Activated CD4-positive, CD25-positive, alpha-beta regulatory T cell treated with anti-CD3 and anti-CD28 coated beads, Interleukin-2, amount 50 U/mL, for 16 hours (primary cell): Measurements from ENCODE around the gene SDK1.

Experiments used
- DNase-seq: peaks from one replicate; pipeline ENCODE4 v3.0.0-alpha.2; 2020; ENCODE audit warnings: low read depth, low spot score

Gene SDK1

DNA sequence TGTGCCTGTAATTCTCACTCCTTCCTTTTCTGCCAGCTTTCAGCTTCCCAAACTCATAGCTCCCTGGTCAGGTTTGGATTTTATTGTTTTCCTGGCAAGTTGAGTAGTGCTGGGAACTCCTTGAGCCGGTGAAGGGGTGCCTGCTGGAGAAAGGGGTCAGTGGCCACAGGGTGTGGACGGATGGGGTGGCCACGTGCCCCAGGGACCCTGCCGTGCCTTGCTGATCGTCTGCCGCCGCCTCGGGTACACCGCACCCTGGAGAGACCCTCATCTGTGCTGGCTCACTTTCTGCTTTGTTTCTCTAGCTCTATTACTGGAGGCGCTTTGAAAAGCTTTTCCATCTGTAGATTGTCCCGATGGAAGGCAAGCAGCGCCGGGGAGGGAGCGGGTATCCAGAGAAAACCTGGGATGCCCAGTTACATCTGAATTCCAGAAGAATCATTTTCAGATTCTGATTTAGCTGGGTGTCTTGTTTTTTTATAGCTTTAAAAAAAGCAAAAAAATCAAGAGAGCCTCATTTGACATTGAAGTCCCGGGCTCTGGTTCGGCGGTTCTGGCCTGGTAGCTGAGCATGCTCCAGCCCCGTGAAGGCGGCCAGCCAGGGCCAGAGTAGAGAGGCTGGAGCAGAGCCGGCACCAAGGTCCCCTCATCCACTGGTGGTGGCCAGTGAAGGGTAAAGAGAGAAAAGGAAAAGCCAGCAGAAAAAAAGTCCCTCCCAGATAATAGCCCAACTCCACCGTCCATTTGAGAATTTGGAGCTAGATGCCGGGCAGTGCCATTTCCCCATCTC lies 870.1 kb downstream of the SDK1 start:
- DNase-seq = no peak

DNA sequence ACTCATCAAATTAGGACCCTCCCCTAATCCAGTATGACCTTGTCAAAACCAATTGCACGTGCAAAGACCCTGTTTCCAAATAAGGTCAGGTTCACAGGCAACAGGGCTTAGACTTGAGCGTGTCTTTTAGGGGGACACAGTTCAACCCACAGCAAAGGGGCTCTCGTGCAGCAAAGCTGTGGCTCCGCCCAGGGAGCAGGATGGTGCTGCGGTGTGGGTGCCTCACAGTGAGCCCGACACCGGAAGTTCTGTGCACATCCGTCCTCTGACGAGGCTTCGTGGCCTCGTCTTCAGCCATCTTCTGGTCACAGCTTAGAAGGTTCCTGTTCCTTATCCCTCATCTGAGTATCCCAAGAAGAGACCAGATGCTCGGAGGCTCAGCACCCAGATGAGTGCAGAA lies 871.8 kb downstream of the SDK1 start:
- DNase-seq = no peak

GRCh38 chr7:4173615-4174014 lies 872.6 kb downstream of the SDK1 start:
- DNase-seq = no peak

DNA sequence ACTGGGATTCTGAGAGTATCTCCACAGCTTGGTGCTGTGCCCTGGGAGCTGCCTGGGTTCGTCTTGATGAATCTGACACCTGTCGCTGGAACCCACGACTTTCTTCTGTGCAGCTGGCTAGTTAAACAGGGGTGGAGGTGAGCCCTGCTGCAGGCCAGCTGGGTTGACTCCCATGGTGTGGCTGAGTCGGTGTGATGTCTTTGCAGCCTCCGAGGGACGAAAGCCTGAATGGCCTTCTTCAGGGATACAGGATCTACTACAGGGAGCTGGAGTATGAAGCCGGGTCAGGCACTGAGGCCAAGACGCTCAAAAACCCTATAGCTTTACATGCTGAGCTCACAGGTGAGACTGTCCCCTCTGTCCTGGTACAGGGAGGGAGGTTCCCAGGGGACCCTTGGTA lies 873.0 kb downstream of the SDK1 start:
- no peak for DNase-seq

DNA sequence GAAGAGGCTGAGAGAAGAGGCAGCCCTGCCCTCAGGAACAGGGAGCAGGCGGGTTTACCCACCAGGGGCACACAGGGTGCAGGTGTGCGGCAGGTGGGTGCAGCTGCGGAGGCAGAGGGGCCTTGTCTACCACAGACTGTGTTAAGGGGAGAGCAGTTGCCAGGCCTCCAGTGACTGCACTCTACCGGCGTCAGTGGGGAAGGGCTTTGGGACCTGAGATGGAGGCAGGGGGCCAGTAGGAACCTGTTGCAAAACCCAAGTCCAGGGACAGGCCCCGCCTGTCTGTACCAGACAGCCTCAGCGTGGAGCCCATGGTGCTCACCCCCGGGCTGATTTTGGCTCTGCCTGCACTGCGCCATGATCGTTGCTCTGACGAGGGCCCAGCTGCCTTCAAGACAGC lies 873.4 kb downstream of the SDK1 start:
- DNase-seq = no peak

GRCh38 chr7:4174884-4175283 lies 873.8 kb downstream of the SDK1 start:
- DNase-seq = no peak

DNA sequence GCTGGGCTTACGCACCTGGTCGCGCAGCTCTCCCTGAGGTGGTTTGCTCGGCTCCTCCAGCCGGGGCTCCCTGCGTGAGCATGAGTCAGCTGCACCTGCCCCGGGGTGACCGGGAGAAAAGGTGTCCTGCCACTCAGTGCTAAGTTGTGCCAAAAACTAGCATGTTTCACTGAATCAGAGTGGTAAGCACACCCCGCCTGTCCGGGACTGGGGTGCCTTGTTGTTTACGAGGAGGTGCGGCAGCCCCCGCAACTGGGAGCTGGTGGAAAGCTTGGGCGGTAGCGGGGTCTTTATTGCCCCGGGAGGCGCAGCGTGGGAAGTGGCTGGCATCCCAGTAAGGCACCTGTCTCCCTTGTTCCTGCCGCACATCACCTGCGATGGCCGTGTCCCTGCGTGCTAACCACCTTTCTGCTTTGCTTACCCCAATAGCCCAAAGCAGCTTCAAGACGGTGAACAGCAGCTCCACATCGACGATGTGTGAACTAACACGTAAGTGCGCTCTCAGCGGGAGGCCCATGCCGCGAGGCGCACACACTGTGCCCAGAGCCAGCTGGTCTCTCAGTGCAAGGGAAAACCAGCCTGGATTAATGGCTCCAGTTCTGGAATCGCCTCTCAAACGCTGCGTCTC lies 874.4 kb downstream of the SDK1 start:
- no peak for DNase-seq

DNA sequence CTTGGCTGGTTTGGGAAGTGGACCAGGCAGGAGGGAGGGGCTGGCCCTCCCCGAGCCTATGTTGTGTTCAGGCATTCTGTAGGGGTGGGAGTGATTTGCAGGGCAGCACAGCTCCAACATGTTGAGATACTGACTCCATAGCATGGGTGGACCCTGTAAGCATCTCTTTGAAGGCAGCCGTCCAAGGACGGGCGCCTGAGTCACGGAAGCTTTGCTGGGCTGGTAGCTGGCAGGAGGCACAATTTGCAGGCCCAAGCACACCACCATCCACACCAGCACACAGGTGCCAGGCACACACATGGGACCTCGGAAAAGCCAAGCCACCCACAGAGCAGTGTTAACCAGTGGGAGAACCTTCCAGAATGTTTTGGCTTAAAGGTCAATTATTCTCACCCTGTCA lies 875.9 kb downstream of the SDK1 start:
- DNase-seq = no peak

DNA sequence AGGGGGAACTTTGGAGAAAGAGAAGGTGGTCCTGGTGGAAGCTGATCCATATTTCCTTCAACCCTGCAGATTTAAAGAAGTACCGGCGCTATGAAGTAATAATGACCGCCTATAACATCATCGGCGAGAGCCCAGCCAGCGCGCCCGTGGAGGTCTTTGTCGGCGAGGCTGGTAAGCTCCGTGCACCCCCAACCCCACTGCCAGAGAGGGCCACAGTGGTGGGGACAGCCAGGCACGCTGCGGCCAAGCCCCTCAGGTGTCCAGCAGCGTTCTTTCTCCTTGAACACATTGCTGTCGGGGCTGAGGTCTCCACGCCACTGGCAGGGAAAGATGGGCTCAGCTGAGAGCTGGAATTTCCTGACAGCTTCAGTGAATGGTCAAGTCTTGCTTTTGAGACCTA lies 877.4 kb downstream of the SDK1 start:
- no peak for DNase-seq

DNA sequence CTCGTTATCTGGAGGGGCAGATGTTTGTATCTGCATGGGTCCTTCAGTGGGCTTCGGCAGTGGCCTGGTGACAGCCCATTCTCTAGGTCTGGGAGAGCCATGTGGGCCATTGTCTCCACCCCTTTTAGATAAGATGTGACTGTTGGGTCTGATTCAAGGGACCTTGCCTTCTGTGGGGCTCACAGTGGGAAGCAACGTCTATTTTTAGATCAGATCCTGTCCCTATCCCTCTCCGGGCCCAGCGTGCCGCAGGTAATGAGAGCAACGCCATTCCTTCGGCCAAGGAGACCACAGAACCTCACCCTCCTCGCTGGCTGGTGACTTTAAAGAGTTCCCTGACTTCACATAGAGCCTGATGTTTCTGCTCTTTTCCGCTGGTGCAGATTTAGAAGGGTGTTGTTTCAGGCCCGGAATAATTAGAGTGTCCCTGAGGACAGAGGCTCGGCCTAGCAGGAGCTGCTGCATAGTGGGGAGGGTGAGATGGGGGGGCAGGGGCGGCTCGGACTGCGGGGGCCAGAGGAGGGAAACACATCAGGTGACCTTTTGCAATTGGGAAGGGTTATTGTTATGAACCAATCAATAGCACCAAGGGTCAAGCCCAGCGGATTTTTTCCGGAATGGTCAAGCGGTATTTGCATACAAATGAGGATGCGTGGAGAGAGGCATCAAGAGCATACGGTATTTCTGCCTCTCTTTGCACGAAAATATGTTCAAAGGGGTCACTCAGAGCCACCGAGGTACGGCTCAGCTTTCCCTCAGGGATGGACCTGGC lies 878.0 kb downstream of the SDK1 start:
- no peak for DNase-seq

GRCh38 chr7:4179688-4180380 lies 878.8 kb downstream of the SDK1 start:
- no peak for DNase-seq

GRCh38 chr7:4181446-4181845 lies 880.4 kb downstream of the SDK1 start:
- no peak for DNase-seq

GRCh38 chr7:4182605-4183300 lies 881.7 kb downstream of the SDK1 start:
- no peak for DNase-seq

- DNase-seq = no peak
Observed at GRCh38 chr7:4184653-4185052, 883.6 kb downstream of the SDK1 start.

GRCh38 chr7:4185136-4185535 lies 884.1 kb downstream of the SDK1 start:
- no peak for DNase-seq

GRCh38 chr7:4185721-4186512 lies 884.9 kb downstream of the SDK1 start:
- no peak for DNase-seq

- no peak for DNase-seq
Observed at GRCh38 chr7:4186513-4186780, 885.4 kb downstream of the SDK1 start.

DNA sequence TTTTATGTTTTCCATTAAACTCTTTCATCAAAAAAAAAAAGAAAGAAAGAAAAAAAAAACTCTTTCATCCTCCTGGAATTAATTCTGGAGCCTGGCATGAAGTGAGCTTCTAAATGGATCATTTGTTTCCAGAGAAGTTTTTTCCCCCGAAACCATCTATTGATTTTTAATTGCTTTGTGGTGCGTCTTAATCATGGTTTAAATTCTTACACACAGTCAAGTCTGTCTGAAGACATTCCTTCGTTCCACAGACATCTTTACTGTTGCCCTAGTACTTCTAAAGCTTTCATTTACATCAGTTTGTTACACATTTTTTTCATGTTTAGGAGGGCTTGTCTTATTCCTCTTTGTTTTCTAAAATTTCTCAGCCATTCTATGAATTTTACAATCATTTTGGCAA lies 887.6 kb downstream of the SDK1 start:
- no peak for DNase-seq

DNA sequence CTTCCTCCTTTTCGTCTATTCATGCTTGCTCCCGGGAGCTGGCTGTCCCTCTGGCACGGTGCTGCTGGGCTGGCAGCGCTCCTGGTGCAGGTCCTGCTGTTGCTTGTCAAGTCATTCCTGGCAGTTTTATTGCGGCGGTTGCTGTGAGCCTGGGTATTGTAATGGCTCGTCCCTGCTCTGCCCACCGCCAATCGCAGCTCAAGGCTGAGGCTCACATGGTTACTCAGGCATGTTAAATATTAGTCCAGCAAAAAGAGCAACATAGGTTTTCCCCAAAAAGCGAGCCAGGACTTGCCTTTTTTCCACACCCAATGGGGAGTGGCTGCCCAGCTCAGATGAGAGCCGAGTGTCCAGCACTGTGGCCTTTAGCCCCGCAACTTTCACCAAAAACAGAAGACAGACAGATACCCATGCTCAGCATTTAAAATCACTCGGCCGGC lies 888.1 kb downstream of the SDK1 start:
- no peak for DNase-seq

DNA sequence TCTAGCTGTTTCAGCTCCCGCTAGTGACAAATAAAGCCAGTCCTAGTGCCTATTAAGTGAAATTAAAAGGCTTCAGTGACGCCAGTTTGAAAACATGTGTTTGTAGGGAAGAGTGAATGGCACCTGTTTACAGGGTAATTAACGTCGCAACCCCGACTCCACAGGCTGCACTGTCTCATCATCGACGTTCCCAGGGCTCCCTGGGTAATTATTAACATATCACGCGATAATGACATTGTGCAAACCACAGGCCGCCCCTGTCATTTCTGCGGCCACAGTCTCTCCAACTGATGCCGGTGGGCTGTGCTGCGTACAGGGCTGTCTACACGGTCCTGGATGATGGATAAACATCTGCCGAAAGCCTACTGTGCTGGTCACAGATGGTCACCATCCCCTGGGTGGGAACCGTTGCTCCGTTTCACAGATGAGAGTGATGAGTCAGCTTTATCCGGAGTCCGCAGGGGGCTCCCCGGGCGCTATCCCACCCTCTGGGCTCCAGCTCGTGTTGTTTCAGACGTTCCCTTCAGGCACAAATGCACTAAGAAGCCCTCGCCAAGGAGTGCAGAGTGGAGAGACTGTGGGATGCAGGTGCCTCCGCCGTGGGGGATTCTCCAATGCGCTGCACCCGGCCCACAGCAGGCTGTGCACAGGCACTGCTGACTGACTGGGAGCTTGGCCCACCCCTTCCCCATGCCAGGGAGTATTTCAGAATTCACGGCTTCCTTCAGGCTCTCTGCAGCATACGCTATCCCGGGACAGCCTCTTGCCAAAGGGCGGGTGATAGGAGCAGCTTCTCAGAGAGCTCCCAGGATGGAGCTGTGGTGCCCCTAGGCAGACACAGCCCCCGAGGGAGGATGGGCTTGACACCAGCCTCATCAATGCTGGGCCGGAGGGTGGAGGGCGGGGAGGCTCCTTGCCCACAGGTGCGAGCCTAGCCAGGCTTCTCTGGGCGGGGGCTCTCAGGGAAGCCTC lies 889.2 kb downstream of the SDK1 start:
- no peak for DNase-seq
